IPS-11a (cell line): ENCODE data around the gene WBP2NL.

Experiments
- H3K4me3 ChIP-seq: one replicate; pipeline ENCODE4 v1.5.1; 2013; ENCODE audit warnings: low read depth, low read length, control low read depth

The WBP2NL gene

DNA sequence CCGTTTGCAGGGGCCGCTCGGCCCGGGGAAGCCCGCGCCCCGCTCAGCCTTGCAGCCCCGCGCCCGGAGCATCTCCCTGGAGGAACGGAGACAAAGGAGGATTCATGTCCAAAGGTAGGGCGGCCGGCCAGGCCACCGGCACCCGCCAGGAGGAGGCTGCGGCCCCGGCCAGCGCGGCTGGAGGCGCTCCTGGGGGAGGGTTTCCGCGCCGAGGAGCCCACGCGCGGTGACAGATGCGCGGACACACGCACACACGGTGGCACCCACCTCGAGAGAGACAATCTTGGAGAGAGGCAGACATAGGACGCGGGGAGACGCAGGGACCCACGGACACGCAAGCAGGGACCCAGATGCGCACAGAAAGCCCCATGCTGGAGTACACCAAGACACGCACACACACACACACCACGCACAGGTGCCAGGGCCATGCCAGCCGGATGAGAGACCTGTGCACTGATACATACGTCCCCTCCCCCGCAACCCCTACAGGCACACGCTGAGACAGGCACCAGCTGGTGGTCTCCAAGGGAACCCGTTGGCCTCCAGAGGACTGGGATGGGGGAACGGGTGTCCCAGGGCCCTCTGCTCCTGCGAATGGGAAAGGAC, 21.5 kb upstream of the WBP2NL start:
- peak overlapping the region; percentile 57 for H3K4me3 ChIP-seq

GRCh38 chr22:41978732-41979131, 19.9 kb upstream of the WBP2NL start:
- no peak overlapping the region for H3K4me3 ChIP-seq

DNA sequence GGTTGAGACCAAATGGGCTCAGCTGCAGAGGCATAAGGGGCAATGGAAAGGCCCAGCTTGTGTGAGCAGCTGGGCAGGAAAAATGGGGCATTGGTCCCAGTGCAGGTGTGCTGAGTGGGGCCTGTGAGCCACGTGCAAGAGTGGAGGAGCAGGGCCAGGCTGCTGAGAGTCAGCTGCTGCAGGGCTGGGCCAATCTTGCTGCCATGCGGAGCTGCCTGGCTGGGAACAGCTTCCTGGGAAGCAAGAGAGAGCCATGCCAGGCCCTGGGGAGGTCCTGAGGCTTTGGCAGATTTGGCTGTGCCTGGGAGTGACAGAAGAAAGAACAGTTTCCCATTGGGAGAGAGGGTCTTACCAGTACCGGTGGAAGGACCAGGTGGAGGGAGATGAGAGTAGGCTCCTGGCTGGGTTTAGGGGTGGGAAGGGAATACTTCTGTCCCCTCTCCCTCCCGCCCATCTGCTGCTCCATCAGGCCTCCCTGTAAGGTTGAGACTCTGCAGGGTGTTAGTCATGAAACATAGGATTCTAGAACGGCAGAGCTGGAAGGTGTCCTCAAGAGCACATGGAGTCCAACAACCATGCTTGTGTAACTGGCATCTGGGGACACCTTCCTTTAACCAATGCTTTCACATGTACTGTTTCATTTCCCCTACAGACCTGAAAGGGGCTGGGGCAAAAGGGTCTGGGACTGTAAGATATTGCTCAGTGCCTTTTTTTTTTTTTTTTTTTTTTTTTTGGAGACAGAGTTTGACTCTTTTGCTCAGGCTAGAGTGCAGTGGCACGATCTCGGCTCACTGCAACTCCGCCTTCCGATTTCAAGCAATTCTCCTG, 19.0 kb upstream of the WBP2NL start:
- no peak overlapping the region for H3K4me3 ChIP-seq

GRCh38 chr22:41982865-41983264, 15.7 kb upstream of the WBP2NL start:
- H3K4me3 ChIP-seq, result no peak overlapping the region

DNA sequence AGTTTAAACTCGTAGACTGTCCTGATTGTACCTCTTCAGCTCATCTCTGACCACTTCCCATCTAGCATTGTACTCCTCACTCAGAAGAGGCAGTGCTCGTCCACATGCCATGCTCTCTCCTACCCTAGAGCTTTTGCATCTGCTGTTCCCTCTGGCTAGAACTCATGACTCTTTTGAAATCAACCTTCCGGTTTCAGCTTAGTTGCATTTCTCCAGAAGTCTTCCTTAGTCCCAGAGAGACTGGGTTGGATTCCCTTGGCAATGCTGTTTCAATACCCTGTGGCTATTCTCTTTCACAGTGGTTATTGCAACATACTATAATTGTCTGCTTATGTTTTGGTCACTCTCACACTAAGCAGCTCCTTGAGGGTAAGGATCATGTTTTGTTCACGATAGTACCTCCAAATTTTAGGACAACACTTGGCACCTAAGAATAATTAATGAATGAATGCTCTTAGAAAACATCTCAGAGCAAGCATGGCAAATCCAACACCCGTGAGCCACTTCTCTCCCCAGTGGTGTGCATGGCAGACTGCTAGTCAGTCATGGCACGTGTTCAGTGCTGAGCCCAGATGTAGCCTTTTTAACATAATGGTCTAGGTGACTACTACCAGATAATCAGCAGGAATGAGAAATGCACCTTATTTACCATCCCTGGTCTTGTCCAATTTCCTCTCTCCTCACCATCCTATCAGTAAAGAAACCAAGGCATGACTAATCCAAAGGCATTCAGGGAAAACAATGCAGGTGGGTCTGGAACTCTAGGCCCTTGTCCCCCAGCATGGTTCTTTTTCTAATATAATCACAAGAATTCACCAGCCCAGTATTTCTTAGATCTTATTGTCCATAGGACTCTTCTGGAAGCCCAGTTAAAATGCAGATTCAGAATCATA, 14.8 kb upstream of the WBP2NL start:
- no peak overlapping the region for H3K4me3 ChIP-seq

DNA sequence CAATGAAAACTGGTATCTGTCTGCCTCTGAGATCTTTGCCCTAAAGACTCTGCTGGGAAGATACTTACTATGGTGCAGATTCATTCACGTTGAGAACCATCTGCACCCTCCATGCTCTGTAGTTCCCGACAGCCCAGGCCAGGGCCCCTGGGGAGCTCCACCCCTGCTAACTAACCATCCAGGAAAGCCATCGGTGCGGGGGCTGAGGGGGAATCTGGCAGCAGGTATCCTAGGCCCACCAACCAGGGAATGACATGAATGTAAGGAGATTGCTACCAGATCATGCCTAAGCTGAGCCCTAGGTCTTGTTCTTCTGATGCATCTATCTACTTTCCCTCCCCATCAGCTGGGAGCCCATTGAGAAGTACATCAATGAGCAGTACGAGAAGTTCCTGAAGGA, 11.3 kb upstream of the WBP2NL start:
- no peak overlapping the region for H3K4me3 ChIP-seq

- no peak overlapping the region for H3K4me3 ChIP-seq
Observed at GRCh38 chr22:41989246-41989645, 9.3 kb upstream of the WBP2NL start.

- no peak overlapping the region for H3K4me3 ChIP-seq
Observed at GRCh38 chr22:41991111-41991510, 7.5 kb upstream of the WBP2NL start.

- H3K4me3 ChIP-seq, result no peak overlapping the region
Observed at GRCh38 chr22:41992496-41992895, 6.1 kb upstream of the WBP2NL start.

DNA sequence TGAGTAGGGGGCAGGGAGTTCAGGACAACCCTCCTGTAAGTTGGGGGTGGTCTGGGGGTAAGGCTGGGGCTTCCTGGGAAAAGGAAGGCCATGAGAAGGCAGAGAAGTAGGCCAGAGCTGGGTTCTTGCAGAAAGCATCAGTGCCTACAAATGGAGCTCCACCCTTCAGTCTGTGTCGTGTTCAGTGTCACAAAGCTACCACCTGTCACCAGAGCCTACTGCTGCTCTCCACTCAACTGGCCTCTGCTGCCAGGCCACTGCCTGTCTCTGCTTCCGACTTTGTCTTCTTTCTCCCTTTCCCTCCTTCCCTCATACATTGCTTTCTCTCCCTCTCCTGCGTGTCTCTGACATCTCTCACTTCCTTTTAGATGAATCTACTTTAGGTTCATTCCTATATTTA, 3.4 kb upstream of the WBP2NL start:
- H3K4me3 ChIP-seq, result no peak overlapping the region

DNA sequence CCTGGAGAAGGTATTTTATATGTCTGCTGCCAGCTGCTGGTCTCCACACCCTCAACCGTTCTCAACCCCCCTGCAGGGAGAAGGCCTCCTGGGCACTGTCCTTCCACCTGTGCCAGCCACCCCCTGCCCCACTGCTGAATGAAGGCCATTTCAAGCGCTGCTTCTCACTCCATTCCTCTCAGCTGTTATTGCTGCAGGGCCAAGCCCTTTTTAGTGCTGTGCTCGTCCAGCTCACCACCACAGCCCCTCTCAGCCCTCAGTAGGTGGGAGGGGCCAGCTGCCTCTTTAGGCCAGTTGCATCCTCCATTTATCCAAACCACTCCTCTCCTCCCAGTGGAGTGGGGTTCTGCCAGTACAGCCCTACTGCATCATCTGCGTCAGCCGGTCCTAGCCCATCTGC, 1.8 kb upstream of the WBP2NL start:
- H3K4me3 ChIP-seq, result no peak overlapping the region

- H3K4me3 ChIP-seq, result no peak overlapping the region
Observed at GRCh38 chr22:42000466-42000865, 1.9 kb downstream of the WBP2NL start.

GRCh38 chr22:42001121-42001520, 2.5 kb downstream of the WBP2NL start:
- H3K4me3 ChIP-seq, result no peak overlapping the region

- no peak overlapping the region for H3K4me3 ChIP-seq
Observed at GRCh38 chr22:42001706-42002105, 3.1 kb downstream of the WBP2NL start.

DNA sequence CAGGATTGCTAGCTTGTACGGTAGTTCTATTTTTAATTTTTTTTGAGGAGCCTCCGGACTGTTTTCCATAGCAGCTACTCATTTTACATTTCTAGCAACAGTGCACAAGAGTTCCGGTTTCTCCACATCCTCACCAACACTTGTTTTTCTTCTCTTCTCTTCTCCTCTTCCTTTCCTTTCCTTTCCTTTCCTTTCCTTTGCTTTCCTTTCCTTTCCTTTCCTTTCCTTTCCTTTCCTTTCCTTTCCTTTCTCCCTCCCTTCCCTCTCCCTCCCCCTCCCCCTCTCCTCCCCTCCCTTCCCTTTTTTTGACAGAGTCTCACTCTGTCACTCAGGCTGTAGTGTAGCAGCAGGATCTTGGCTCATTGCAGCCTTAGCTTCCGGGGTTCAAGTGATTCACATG, 9.3 kb downstream of the WBP2NL start:
- H3K4me3 ChIP-seq, result no peak overlapping the region

- no peak overlapping the region for H3K4me3 ChIP-seq
Observed at GRCh38 chr22:42010778-42011177, 12.2 kb downstream of the WBP2NL start.

- no peak overlapping the region for H3K4me3 ChIP-seq
Observed at GRCh38 chr22:42013385-42013784, 14.8 kb downstream of the WBP2NL start.

DNA sequence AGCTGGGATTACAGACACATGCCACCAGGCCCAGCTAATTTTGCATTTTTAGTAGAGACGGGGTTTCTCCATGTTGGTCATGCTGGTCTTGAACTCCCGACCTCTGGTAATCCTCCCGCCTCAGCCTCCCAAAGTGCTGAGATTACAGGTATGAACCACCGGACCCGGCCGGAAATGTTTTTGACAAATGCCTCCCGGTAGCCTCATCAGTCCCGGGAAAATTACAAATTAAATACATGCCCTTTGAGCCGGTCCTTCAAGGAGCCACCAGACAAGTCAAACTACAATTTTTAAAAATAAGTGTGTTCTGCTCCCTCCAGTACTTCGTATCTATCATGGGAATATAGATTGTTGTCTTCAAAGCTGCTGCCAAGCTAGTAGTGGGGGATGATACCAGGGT, 17.5 kb downstream of the WBP2NL start:
- no peak overlapping the region for H3K4me3 ChIP-seq

DNA sequence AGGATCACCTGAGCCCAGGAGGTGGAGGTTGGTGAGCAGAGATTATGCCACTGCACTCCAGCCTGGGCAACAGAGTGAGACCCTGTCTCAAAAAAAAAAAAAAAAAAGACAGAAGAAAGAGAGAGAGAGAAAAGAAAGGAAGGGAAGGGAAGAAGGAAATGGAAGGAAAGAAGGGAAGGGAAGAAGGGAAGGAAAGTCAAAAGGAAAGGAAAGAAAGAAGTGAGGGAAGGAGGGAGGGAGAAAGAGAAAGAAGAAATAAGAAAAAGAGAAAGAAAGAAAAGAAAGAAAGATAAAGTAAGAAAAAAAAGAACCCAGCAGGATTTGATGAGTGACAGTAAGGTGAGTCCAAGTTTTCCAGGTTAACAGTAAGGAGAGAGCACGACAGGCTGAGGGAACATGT, 19.6 kb downstream of the WBP2NL start:
- no peak overlapping the region for H3K4me3 ChIP-seq

- H3K4me3 ChIP-seq, result no peak overlapping the region
Observed at GRCh38 chr22:42021571-42021970, 23.0 kb downstream of the WBP2NL start.

DNA sequence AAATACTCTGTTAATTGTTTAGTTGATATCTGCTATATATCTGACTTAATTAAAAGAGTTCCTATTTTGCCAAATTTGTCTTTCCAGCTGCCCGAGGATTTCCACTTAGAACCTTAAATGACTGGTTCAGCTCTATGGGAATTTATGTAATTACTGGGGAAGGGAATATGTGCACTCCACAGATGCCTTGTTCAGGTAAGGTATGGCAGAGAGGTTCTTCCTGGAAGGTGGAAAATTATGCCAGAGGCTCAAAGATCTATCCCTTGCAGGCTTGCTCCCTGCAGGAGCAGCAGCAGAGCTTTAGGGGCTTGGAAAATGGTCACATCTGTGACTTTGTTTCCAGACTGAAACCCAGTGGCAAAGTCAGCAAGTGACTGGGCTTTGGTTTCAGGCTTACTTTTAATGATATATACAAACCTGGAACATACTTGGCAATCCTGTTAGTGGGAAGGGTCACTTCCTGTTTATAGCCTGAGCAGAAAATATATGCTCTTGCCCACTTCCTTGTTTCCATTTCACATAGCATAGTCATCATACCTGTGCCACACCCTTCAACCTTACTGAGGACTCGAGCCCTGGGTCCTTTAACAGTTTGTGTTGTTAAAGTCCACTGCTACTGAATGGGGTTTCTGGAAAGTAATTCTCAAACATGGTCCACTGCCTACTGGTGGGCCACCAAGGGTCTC, 23.7 kb downstream of the WBP2NL start:
- no peak overlapping the region for H3K4me3 ChIP-seq
